Right renal pelvis (tissue), 4 donors: ENCODE data around the gene MAP3K2. TPM values are rescaled to one million over a fixed set of nuclear protein-coding genes. Genes with fewer than 3 reads are reported as not detected.

Experiments
- DNase-seq, 4 donors: peaks; one replicate each; pipeline ENCODE4 v3.0.0-alpha.2; 2013; ENCODE audit warnings: low read depth in 4 of 4, low spot score in 3 of 4, missing footprints in 1 of 4
- polyA plus RNA-seq, 4 donors: library from polyadenylated mRNA; unstranded; fragments of 120-200 nt; gene quantifications; one replicate each; pipeline ENCODE4 v1.2.1, GENCODE V29; 2013; ENCODE audit not compliant: insufficient read length in 4 of 4

The MAP3K2 gene
- polyA plus RNA-seq, 4 donors = 23.8 to 29.5 (median 26.8) TPM

- no peak for DNase-seq
These were observed 78.3 kb downstream of the MAP3K2 start for GRCh38 chr2:127309468-127309867.

GRCh38 chr2:127308586-127309138 is 79.1 kb downstream of the MAP3K2 start:
- DNase-seq = no peak

DNA sequence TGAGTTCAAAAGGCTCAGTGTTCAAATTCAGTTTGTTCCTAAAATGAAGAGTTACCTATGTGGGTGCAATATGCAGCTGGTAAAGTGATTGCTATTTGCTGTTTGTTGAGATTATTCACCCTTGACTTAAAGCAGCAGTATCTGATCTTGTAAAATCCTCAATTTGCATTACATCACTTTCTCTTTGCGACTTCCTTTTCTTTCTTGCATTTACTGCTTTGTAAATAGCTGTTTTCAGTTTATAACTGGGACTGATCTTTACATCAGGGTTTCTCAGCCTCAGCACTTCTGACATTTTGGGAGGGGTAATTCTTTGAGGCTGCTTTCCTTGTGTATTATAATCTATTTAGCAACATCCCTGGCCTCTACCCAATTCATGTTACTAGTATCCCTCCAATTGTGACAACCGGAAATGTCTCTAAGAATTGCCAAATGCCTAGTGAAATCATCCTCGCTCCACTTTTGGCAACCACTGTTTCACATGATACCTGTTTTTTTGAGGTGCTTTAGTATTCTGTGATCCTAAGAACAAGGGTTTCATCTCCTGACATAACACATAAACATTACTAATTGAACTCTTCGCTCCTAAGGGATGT is 81.7 kb downstream of the MAP3K2 start:
- no peak for DNase-seq

DNA sequence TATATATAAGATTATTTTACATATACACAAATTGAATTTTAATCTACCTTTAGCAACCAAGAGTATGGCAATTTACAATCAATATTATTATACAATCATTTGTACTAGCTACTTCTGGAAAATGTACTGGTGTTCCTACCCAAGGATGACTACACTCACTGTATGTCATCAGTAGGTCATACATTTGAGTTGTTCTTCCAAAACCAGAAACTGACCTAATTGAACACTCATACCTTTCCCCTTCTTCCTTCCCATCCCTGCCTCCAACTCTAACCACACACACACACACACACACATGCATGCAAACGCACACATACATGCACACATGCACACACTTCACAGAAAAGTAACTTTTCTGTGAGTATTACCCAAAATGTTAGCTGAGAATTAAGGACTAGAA is 85.6 kb downstream of the MAP3K2 start:
- DNase-seq = no peak

GRCh38 chr2:127293748-127294562 is 93.8 kb downstream of the MAP3K2 start, which contains the start of gene ERCC3:
Gene ERCC3 (minus strand): TSS chr2:127294144. CDS start chr2:127294081, 63 bp downstream.
- DNase-seq = peak; percentile 75 to 81 (median 80)

DNA sequence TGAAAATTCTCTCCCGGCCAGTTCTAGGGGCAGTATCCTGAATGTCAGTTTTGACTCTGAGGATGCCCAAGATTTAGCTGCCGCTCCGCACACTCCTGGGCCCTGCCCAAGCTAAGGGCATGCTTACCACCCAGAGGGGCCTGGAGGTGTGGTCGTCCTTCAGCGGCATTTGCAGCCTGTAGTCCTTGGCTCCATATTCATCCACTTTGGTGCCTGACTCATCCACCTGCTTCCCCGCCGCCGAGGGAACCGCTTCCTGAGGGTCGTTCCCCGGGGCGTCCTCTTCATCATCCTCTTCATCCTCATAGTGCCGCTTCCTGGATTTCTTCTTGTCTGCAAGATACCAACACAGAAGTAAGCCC is 94.4 kb downstream of the MAP3K2 start:
- DNase-seq = no peak

- DNase-seq = no peak
These were observed 99.5 kb downstream of the MAP3K2 start for GRCh38 chr2:127288274-127288673.

DNA sequence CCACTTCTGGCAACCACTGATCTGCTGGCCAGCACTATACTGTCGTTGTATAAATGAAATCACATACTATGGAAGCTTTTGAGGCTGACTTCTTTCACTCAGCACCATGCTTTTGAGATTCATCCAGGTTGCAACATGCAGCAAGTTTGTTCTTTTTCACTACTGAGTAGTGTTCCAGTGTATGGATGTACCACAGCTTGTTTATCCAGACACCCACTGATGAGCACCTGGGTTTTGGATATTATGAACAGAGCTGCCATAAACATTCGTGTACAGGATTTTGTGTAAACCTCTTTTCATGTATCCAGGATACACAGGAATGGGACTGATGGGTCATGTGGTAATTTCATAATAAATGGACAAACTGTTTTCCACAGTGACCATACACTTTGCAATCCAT is 104.5 kb downstream of the MAP3K2 start:
- DNase-seq = no peak

GRCh38 chr2:127280693-127281092 is 107.1 kb downstream of the MAP3K2 start:
- no peak for DNase-seq

DNA sequence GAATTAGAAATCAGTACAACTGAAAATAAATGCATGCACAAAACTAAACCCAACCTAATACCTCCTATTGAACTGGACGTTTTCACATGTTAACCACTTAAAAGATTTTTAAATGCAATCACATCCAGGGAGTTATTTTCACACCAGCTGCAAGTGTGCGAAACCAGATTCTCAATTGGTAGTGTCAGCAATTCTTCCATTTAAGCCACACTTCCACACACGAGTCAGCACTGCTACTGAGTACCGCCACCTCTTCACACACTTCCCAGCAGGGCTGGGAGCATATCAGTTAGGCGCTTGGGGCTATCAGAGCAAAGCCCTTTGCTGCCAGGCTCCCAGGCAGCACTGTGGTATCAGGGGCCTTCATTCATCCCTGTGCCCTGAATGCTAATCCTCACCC is 108.0 kb downstream of the MAP3K2 start:
- DNase-seq = no peak

- no peak for DNase-seq
These were observed 108.8 kb downstream of the MAP3K2 start for GRCh38 chr2:127278959-127279358.

DNA sequence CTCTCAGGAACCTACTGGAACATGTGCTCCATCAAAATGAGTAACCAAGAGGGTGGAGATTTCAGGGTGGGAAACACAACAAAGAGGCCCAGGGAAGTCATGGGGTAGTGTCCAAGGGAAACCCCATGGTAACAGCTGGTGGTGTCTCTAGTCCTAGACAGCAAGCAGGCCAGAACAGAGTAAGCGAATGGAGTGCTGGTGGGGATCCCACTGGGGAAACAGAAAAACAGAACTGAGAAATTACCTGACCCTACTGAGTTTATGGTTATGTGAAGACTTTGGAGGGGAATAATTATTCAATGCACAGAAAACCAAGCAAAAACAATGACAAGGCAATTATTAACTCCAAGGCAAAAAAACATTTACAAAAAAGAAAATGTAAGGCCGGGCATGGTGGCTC is 110.7 kb downstream of the MAP3K2 start:
- DNase-seq = no peak

DNA sequence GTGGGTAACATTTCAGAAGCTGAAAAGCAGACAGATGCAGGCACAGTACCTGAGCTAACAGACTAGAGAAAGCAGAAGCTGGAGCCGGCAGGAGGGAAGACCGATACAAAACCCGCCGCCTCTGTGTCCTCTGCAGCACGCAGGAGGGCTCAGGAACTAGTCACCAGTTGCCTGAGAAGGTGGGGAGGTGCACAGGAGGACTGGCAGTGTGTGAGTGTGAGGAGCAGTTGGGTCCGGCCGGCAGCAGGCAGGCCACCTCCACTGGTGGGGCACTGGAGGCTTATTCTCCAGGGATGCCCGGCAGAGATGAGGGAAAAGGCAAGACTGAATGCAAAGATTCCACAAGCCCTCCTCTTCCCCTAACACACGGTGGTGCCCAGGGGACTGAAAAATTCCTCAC is 112.0 kb downstream of the MAP3K2 start:
- no peak for DNase-seq

DNA sequence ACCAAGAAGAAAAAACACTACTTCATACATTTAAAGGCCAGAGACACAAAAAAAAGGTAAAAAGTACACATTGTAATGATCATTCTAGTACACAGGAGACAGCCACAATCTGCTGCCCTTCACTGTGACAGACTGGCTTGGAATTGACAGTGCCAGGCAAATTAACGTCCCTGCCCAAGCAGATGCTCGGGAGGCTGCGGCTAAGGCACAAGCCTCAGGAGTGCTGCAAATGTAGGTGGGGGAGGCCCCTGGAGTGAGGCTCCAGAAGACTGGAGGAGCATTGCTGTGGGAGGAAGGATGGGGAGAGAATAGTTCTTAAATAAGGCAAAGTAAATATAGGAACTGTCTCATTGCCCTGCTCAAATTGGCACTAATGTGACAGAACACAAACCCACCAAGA is 112.4 kb downstream of the MAP3K2 start:
- no peak for DNase-seq

DNA sequence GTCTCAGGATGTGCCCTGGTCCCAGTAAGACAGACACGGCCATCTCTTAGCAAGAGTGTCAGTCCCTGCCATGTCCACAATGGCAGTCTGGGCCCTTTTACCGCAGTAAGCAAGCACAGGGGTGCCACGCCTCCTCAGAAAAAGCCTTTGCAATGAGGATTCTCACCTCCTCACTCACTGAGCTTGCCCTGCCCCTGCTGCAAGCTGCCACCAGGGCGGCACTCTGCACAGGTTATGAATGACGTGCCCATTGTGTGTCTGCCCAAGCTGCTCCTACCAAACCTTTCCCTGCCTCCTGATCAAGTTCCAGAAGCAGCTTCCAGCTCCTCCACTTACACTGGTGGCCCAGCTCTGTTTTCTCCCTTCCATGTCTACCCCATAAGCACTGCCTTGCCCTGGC is 117.1 kb downstream of the MAP3K2 start:
- DNase-seq = no peak

DNA sequence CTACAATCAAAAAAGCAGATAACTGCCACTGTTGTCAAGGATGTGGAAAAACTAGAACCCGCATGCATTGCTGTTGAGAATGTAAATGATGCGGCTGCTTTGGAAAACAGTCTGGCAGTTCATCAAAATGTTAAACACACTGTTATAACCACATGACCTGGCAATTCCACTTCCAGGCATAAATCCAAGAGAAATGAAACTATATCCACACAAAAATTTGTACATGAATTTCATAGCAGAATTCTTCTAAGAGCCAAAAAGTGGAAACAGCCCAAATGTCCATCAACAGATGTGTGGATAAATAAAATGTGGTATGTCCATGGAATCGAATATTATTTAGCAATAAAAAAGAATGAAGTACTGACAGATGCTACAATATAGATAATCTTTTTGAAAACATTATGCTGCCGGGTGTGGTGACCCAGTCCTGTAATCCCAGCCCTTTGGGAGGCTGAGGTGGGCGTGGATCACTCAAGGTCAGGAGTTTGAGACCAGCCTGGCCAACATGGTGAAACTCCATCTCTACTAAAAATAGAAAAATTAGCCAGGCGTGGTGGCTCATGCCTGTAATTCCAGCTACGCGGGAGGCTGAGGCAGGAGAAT is 125.9 kb downstream of the MAP3K2 start:
- DNase-seq = no peak

- no peak for DNase-seq
These were observed 128.4 kb downstream of the MAP3K2 start for GRCh38 chr2:127259355-127259754.

- no peak for DNase-seq
These were observed 130.9 kb downstream of the MAP3K2 start for GRCh38 chr2:127256866-127257265.

- no peak for DNase-seq
These were observed 131.4 kb downstream of the MAP3K2 start for GRCh38 chr2:127256381-127256780.

DNA sequence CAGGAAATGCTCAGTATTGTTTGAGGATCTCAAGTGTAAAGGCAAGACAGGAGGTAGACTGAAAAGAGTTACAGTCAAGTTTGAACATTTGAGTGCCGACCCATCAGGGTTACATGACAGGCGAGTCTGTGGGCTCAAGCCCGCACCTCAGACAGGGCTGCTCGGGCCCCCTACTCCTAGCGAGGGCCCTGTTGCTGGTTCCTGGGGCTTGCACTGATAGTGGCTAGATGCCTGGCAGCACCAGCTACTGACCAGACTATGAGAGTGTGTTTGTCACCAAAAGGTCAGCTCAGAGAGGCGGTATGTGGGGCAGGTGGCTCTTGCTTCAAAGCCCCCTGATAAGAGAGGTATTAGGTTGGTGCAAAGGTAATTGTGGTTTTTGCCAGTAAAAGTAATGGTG is 132.1 kb downstream of the MAP3K2 start:
- no peak for DNase-seq

GRCh38 chr2:127255146-127255545 is 132.6 kb downstream of the MAP3K2 start:
- DNase-seq = no peak
